Activated naive CD8-positive, alpha-beta T cell treated with anti-CD3 and anti-CD28 coated beads, Interleukin-2, amount 10 ng/mL, durations not matched to agents 7 days and 5 days (primary cell): ENCODE measurements around the gene TP53AIP1. TPM values are rescaled to one million over a fixed set of nuclear protein-coding genes. Genes with fewer than 3 reads are reported as not detected.

Source experiments
- ATAC-seq: fragments of 150-1000 bp; cut with Tn5 transposase; one replicate; pipeline ENCODE4 v1.10.0; 2021; ENCODE audit warnings: low read depth, moderate library complexity
- POLR2A ChIA-PET: fragments of 350-600 bp; sonication (Branson Sonifier 250); formaldehyde crosslinking; loops from one replicate; lab custom pipeline; 2021; ENCODE audit warnings: antibody characterized with exemption; lab: Charles Lee
- DNase-seq: peaks from one replicate; pipeline ENCODE4 v3.0.0; 2021
- H3K27ac Mint-ChIP-seq: one replicate; pipeline ENCODE4 v1.8.0; 2022; ENCODE audit warnings: mild to moderate bottlenecking, mixed read lengths
- H3K27me3 Mint-ChIP-seq: one replicate; pipeline ENCODE4 v1.8.0; 2022; ENCODE audit warnings: mild to moderate bottlenecking, moderate library complexity, mixed read lengths
- H3K36me3 Mint-ChIP-seq: one replicate; pipeline ENCODE4 v1.8.0; 2021; ENCODE audit warnings: mild to moderate bottlenecking, mixed read lengths
- H3K4me1 Mint-ChIP-seq: one replicate; pipeline ENCODE4 v1.8.0; 2021; ENCODE audit warnings: mixed read lengths
- H3K4me3 Mint-ChIP-seq: one replicate; pipeline ENCODE4 v1.8.0; 2022; ENCODE audit warnings: mild to moderate bottlenecking, moderate library complexity, mixed read lengths
- H3K9me3 Mint-ChIP-seq: one replicate; pipeline ENCODE4 v1.8.0; 2021; ENCODE audit warnings: mixed read lengths
- total RNA-seq, 2 experiments: library from RNA; stranded (reverse); gene quantifications; one replicate each; pipeline ENCODE4 v1.2.3, GENCODE V29; 2021

Gene TP53AIP1
- total RNA-seq, 2 experiments from 2014 or later = not detected

GRCh38 chr11:128916037-128916572 is 26.6 kb downstream of the TP53AIP1 start:
- H3K27ac Mint-ChIP-seq = no peak overlapping the region
- no peaks in the 10 kb centered on the region for H3K36me3 Mint-ChIP-seq
- H3K4me1 Mint-ChIP-seq = no peaks in the 10 kb centered on the region
- peaks cover 5% of the 10 kb centered on the region for H3K27me3 Mint-ChIP-seq
- ATAC-seq (no peak), DNase-seq (no peak)
- H3K4me3 Mint-ChIP-seq = no peak overlapping the region
- POLR2A ChIA-PET = no interaction called here
- peaks cover 1% of the 10 kb centered on the region for H3K9me3 Mint-ChIP-seq

DNA sequence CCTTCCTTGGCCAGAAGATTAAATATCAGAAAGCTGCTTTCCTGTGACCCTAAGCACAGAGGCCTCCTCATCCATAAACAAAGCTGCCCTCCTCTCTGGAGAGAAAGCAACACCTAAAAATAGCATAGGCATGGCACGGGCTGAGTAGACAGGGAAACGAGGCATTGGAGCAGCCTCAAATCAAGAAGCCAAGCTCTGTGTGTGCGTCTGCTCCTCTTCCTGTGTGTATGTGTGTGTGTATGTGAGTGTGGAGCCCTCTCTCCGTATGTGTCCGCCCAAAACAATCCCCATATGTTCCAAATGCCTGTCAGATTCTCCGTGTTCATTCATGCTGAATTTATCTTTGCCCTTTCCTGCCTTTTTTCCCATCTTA is 27.5 kb downstream of the TP53AIP1 start:
- peaks cover 9% of the 10 kb centered on the region for H3K27me3 Mint-ChIP-seq
- no peak overlapping the region for H3K27ac Mint-ChIP-seq
- peaks cover 1% of the 10 kb centered on the region for H3K9me3 Mint-ChIP-seq
- no peaks in the 10 kb centered on the region for H3K4me1 Mint-ChIP-seq
- DNase-seq = no peak
- H3K36me3 Mint-ChIP-seq = no peaks in the 10 kb centered on the region
- POLR2A ChIA-PET = no interaction called here
- H3K4me3 Mint-ChIP-seq = no peak overlapping the region
- ATAC-seq = no peak

GRCh38 chr11:128914216-128915148 is 28.2 kb downstream of the TP53AIP1 start:
- Mint-ChIP-seq H3K9me3 (peaks cover 1% of the 10 kb centered on the region), H3K27me3 (peaks cover 15% of the 10 kb centered on the region), H3K27ac (no peak overlapping the region), H3K4me3 (no peak overlapping the region), H3K36me3 (no peaks in the 10 kb centered on the region), H3K4me1 (no peaks in the 10 kb centered on the region)
- ATAC-seq (no peak), DNase-seq (no peak)
- POLR2A ChIA-PET = no interaction called here

DNA sequence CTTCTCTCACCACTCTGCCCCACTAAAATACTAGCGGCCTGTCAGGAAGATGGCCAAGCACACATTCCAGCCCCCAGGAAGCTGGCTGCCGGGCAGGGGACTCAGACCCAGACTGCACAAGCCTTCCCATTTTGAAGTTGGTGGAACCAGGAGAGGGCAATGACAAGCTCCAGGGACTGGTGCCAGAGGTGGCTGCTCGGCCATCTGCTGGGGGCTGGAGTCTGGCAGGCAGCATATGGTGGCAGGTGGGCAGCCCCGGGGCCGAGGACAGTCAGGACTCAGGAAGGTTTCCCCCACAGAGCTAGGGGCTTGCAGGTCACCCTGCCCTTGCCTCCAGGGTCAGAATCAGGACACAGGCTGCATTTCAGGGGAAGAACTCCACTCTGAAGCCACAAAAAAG is 28.9 kb downstream of the TP53AIP1 start:
- no peaks in the 10 kb centered on the region for H3K4me1 Mint-ChIP-seq
- DNase-seq (no peak), ATAC-seq (no peak)
- H3K9me3 Mint-ChIP-seq = peaks cover 1% of the 10 kb centered on the region
- POLR2A ChIA-PET = interaction anchor here (0.6 kb wide), 1 partner anchor 54 kb away, joined by 4 read pairs; no protein-coding TSS in a partner anchor
- H3K27ac Mint-ChIP-seq = no peak overlapping the region
- peaks cover 20% of the 10 kb centered on the region for H3K27me3 Mint-ChIP-seq
- H3K36me3 Mint-ChIP-seq = no peaks in the 10 kb centered on the region
- H3K4me3 Mint-ChIP-seq = no peak overlapping the region

DNA sequence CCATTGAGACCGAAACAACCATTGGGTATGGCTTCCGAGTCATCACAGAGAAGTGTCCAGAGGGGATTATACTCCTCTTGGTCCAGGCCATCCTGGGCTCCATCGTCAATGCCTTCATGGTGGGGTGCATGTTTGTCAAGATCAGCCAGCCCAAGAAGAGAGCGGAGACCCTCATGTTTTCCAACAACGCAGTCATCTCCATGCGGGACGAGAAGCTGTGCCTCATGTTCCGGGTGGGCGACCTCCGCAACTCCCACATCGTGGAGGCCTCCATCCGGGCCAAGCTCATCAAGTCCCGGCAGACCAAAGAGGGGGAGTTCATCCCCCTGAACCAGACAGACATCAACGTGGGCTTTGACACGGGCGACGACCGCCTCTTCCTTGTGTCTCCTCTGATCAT is 31.0 kb downstream of the TP53AIP1 start:
- no peak for DNase-seq
- no peak for ATAC-seq
- POLR2A ChIA-PET = no interaction called here
- no peak overlapping the region for H3K27ac Mint-ChIP-seq
- H3K4me1 Mint-ChIP-seq = no peaks in the 10 kb centered on the region
- peaks cover 1% of the 10 kb centered on the region for H3K9me3 Mint-ChIP-seq
- no peak overlapping the region for H3K4me3 Mint-ChIP-seq
- peaks cover 34% of the 10 kb centered on the region for H3K27me3 Mint-ChIP-seq
- H3K36me3 Mint-ChIP-seq = no peaks in the 10 kb centered on the region

GRCh38 chr11:128911239-128911638 is 31.4 kb downstream of the TP53AIP1 start:
- no peak for DNase-seq
- Mint-ChIP-seq H3K27ac (no peak overlapping the region), H3K4me1 (peaks cover under 1% of the 10 kb centered on the region), H3K27me3 (peaks cover 38% of the 10 kb centered on the region), H3K36me3 (no peaks in the 10 kb centered on the region), H3K9me3 (peaks cover 1% of the 10 kb centered on the region), H3K4me3 (no peak overlapping the region)
- POLR2A ChIA-PET = no interaction called here
- no peak for ATAC-seq

DNA sequence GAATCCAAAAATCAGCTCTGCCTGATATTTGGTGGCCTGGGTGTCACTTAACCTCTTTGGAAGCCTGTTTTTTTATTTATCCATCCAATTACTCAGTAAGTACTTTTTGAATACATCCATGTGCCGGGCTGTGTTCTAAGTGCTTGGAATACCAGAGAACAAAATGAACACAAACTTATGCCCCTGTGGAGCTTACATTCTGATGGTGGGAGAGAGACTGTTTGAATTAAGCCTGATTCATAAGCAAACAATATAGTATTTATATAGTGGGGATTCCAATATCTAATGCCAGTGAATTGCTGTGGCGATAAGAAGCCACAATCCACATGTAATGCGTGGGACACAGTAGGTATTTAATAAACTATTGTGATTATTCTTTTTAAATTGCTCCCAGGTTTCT is 32.1 kb downstream of the TP53AIP1 start:
- no peak for DNase-seq
- no peak for ATAC-seq
- Mint-ChIP-seq H3K36me3 (no peaks in the 10 kb centered on the region), H3K27me3 (peaks cover 40% of the 10 kb centered on the region), H3K4me1 (peaks cover 5% of the 10 kb centered on the region), H3K9me3 (no peaks in the 10 kb centered on the region), H3K4me3 (no peak overlapping the region), H3K27ac (no peak overlapping the region)
- POLR2A ChIA-PET = no interaction called here

- ATAC-seq (no peak), DNase-seq (no peak)
- no peaks in the 10 kb centered on the region for H3K9me3 Mint-ChIP-seq
- H3K27me3 Mint-ChIP-seq = peaks cover 43% of the 10 kb centered on the region
- no peak overlapping the region for H3K4me3 Mint-ChIP-seq
- H3K27ac Mint-ChIP-seq = no peak overlapping the region
- no peaks in the 10 kb centered on the region for H3K36me3 Mint-ChIP-seq
- POLR2A ChIA-PET = no interaction called here
- peaks cover 5% of the 10 kb centered on the region for H3K4me1 Mint-ChIP-seq
Observed at GRCh38 chr11:128909438-128910125, 33.1 kb downstream of the TP53AIP1 start.

GRCh38 chr11:128908391-128909246 is 34.1 kb downstream of the TP53AIP1 start:
- Mint-ChIP-seq H3K27me3 (peaks cover 52% of the 10 kb centered on the region), H3K36me3 (no peaks in the 10 kb centered on the region), H3K4me1 (peaks cover 5% of the 10 kb centered on the region), H3K9me3 (no peaks in the 10 kb centered on the region), H3K27ac (no peak overlapping the region), H3K4me3 (no peak overlapping the region)
- ATAC-seq (no peak), DNase-seq (no peak)
- POLR2A ChIA-PET = no interaction called here

DNA sequence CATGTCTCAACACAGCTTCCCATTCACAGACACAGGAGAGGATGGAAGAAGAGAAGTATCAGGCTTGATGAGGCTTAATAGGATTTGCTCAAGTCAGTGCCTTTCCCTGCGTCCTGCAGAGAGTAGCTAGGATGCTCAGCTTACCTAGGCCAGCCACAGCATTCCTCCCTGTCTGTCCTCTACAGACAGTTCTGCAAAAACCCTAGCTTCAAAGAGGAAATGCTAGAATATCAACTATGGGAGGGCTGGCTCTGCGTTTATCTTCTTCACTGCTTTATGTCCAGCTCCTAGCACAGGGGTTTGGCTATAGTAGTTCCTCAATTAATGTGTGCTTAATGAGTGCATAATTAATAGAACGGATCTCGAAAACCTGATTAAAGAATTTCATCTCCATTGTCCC is 35.1 kb downstream of the TP53AIP1 start:
- POLR2A ChIA-PET = no interaction called here
- Mint-ChIP-seq H3K36me3 (no peaks in the 10 kb centered on the region), H3K4me3 (no peak overlapping the region), H3K27me3 (peaks cover 62% of the 10 kb centered on the region), H3K9me3 (no peaks in the 10 kb centered on the region), H3K4me1 (peaks cover 5% of the 10 kb centered on the region), H3K27ac (no peak overlapping the region)
- no peak for DNase-seq
- ATAC-seq = no peak

DNA sequence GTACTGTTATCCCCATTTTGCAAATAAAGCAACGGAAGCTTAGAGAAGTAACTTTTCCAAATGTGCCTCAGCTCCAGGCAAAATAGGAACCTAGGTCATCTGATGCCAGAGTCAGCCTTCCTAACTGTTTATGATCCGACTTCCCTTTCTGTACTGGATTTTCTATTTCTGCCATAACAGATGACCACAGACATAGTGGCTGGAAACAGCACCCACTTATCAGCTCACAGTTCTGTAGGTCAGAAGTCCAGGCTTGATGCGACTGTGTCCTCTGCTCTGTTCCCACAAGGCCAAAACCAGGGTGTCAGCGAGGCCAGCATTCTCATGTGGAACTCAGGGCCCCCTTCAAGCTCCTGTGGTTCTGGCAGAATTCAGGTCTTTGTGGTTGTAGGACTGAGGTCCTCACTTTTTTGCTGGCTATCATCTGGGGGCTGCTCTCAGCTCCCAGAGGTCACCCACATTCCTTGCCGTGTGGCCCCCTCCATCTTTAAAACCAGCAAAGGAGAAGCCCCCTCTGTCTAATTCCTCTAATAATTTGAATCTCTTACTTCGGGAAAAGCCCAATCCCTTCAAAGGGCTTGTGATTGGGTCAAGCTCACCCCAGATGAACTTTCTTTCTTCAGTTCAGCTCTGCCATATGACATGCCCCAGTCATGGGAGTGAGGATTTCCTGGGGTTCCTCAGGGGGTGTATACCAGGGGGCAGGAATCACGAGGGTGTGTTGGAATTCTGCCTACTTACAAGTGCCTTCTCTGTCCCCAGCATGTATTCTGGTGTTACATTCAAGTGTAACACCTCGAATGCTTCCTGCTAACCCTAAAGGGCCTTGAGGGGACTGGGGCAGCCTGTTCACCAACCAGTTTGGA is 36.3 kb downstream of the TP53AIP1 start:
- H3K36me3 Mint-ChIP-seq = no peaks in the 10 kb centered on the region

More for the DNA sequence above, 36.3 kb downstream of the TP53AIP1 start:
- peaks cover 5% of the 10 kb centered on the region for H3K4me1 Mint-ChIP-seq
- peaks cover 63% of the 10 kb centered on the region for H3K27me3 Mint-ChIP-seq
- DNase-seq = no peak
- H3K27ac Mint-ChIP-seq = no peak overlapping the region
- ATAC-seq = no peak
- H3K9me3 Mint-ChIP-seq = no peaks in the 10 kb centered on the region
- POLR2A ChIA-PET = interaction anchor here (0.6 to 0.8 kb wide), 2 partner anchors 18 to 22 kb away, joined by 3 read pairs; no protein-coding TSS in a partner anchor
- peak overlapping the region; percentile 81 for H3K4me3 Mint-ChIP-seq
